ENCODE data around the gene STYXL2.

The STYXL2 gene

DNA sequence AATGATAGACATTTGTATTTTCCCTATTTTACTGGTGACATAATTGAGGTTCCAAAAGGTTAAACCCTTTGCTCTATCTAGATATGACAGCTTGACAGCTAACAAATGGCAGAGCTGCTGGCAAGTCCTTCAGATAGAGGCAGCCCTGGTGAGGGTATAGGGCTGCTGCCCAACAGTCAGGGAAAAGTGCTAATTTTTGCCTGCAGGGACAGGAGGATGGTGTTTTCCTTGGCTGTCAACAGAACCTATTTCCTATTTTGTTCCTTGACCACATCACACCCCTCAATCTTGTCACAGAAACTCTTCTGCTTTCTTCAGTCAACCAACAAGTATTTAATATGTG lies 16.0 kb upstream of the STYXL2 start:
- no peak for TF ChIP-seq TAF1 (IDR thresholded peaks at IDR 0.05; ENCODE audit: low read depth)
- TF ChIP-seq NFIC (IDR thresholded peaks at IDR 0.05), result no peak
- TF ChIP-seq EP300 (IDR thresholded peaks at IDR 0.05; ENCODE audit: borderline replicate concordance), result no peak
- TF ChIP-seq REST (IDR thresholded peaks at IDR 0.05; ENCODE audit: low read depth), result no peak
- TF ChIP-seq RAD21 (IDR thresholded peaks at IDR 0.05; ENCODE audit: low read depth), result no peak
- no peak for TF ChIP-seq TEAD4 (IDR thresholded peaks at IDR 0.05)
- no peak for TF ChIP-seq YY1 (IDR thresholded peaks at IDR 0.05; ENCODE audit: low read depth)
- no peak for TF ChIP-seq FOXM1 (IDR thresholded peaks at IDR 0.05; ENCODE audit: borderline replicate concordance, low read depth)
- TF ChIP-seq EGR1 (IDR thresholded peaks at IDR 0.05), result no peak
- TF ChIP-seq, protein P1, sequence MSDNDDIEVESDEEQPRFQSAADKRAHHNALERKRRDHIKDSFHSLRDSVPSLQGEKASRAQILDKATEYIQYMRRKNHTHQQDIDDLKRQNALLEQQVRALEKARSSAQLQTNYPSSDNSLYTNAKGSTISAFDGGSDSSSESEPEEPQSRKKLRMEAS (IDR thresholded peaks at IDR 0.05), result no peak
- no peak for TF ChIP-seq TCF12 (IDR thresholded peaks at IDR 0.05; ENCODE audit: low read depth)
- no peak for TF ChIP-seq ZBTB7A (IDR thresholded peaks at IDR 0.05; ENCODE audit: low read depth)
- no peak for TF ChIP-seq CEBPB (IDR thresholded peaks at IDR 0.05)
- no peak for TF ChIP-seq CREB1 (IDR thresholded peaks at IDR 0.05; ENCODE audit: low read depth)

DNA sequence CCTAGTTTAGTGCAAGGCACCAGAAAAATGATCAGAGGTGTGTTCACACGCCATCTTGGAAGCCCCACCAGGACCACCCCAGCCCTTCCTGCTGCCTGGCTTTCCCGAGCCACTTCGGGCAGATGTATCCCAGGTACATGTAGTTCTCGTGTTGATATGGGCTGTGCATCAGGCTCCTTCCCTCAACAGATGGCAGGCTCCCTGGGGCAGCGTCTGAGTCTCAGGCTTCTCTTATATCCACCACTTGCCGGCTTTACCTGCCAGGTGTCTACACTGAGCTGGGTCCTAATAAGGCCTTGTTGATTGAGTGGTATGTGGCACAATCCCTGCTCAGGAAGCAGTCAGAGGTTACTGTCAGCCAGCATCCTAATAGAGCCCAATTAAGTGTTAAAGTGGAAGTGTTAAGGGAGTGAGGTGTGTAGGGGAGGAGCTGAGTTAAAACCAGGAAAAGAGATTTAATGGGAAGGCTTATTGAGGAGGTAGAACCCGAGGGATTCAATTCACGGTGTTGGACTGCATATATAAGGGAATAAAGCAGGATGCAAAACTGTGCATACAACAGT lies 12.2 kb upstream of the STYXL2 start:
- TF ChIP-seq EGR1 (IDR thresholded peaks at IDR 0.05) (no peak), USF1 (IDR thresholded peaks at IDR 0.05) (no peak), TEAD4 (IDR thresholded peaks at IDR 0.05) (no peak), NFIC (IDR thresholded peaks at IDR 0.05) (no peak), RAD21 (IDR thresholded peaks at IDR 0.05; ENCODE audit: low read depth) (no peak), CEBPB (IDR thresholded peaks at IDR 0.05) (no peak), EP300 (IDR thresholded peaks at IDR 0.05; ENCODE audit: borderline replicate concordance) (no peak), CREB1 (IDR thresholded peaks at IDR 0.05; ENCODE audit: low read depth) (no peak), YY1 (IDR thresholded peaks at IDR 0.05; ENCODE audit: low read depth) (no peak), REST (IDR thresholded peaks at IDR 0.05; ENCODE audit: low read depth) (no peak), TAF1 (IDR thresholded peaks at IDR 0.05; ENCODE audit: low read depth) (no peak), TCF12 (IDR thresholded peaks at IDR 0.05; ENCODE audit: low read depth) (no peak), ZBTB7A (IDR thresholded peaks at IDR 0.05; ENCODE audit: low read depth) (no peak), FOXM1 (IDR thresholded peaks at IDR 0.05; ENCODE audit: borderline replicate concordance, low read depth) (no peak)
- TF ChIP-seq, protein P1 (IDR thresholded peaks at IDR 0.05), result no peak

GRCh38 chr1:167082511-167083027 lies 11.3 kb upstream of the STYXL2 start:
- TF ChIP-seq EGR1 (IDR thresholded peaks at IDR 0.05) (no peak), CREB1 (IDR thresholded peaks at IDR 0.05; ENCODE audit: low read depth) (no peak)

DNA sequence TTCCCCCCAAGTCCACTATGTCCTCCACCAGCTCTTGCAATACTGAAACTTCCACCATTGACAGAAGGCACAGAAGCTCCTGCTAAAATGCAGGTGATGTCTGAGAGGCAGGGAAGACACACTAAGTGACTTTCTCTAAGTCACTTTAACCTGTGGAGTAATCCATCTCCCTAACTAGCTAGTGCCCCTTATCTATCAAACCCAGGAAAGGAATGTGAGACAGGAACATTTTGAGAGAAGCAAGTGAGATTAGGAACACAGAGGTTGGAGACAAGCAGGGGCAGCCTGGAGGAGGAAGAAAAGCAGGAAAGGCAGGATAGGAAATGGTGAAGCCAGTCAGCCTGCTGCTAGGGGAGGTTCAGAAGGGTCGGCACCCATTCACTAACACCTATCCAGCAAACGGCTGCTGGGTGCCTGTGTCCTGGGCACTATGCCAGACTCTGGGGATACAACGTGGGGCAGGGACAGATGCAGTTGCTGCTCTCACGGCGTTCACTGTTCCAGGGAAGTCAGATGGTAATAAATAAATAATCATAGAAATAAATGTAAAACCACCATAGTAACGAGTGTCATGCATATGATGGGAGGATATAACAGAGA lies 10.7 kb upstream of the STYXL2 start:
- no peak for TF ChIP-seq EP300 (IDR thresholded peaks at IDR 0.05; ENCODE audit: borderline replicate concordance)

DNA sequence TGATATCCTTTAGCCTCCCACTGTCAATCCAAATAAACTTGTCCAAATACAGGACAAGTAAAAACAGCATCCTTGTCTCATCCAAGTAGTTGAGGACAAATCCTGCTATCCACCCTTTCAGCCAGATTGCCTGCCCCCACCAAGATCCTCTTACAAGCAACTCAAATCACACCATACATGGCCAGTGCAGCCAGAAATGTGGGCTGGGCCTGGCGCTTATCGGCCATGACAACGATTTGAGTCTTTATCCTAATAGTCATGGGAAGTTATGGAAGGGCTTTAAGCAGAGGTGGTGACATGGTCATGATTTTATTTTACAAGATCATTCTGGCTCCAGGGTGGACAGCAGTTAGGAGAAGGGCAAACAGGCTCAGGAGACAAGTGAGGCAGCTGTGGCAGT lies 10.0 kb upstream of the STYXL2 start:
- TF ChIP-seq FOXM1 (IDR thresholded peaks at IDR 0.05; ENCODE audit: borderline replicate concordance, low read depth) (no peak), NFIC (IDR thresholded peaks at IDR 0.05) (no peak), YY1 (IDR thresholded peaks at IDR 0.05; ENCODE audit: low read depth) (no peak)

GRCh38 chr1:167084757-167085156 lies 9.1 kb upstream of the STYXL2 start:
- TF ChIP-seq USF1 (IDR thresholded peaks at IDR 0.05) (no peak), TEAD4 (IDR thresholded peaks at IDR 0.05) (no peak), NFIC (IDR thresholded peaks at IDR 0.05) (no peak), CEBPB (IDR thresholded peaks at IDR 0.05) (no peak), TAF1 (IDR thresholded peaks at IDR 0.05; ENCODE audit: low read depth) (no peak), RAD21 (IDR thresholded peaks at IDR 0.05; ENCODE audit: low read depth) (no peak), CREB1 (IDR thresholded peaks at IDR 0.05; ENCODE audit: low read depth) (no peak), FOXM1 (IDR thresholded peaks at IDR 0.05; ENCODE audit: borderline replicate concordance, low read depth) (no peak), EP300 (IDR thresholded peaks at IDR 0.05; ENCODE audit: borderline replicate concordance) (no peak), REST (IDR thresholded peaks at IDR 0.05; ENCODE audit: low read depth) (no peak), EGR1 (IDR thresholded peaks at IDR 0.05) (no peak), TCF12 (IDR thresholded peaks at IDR 0.05; ENCODE audit: low read depth) (no peak), ZBTB7A (IDR thresholded peaks at IDR 0.05; ENCODE audit: low read depth) (no peak), YY1 (IDR thresholded peaks at IDR 0.05; ENCODE audit: low read depth) (no peak)
- TF ChIP-seq, protein P1 (IDR thresholded peaks at IDR 0.05), result no peak
